ENCODE data around the gene CAMK1D. TPM values are rescaled to one million over a fixed set of nuclear protein-coding genes. Genes with fewer than 3 reads are reported as not detected.

The CAMK1D gene
- total RNA-seq, 4 donors from 2014 or later: 13.5 to 21.4 (median 15.7) TPM

- H3K4me1 ChIP-seq: peaks cover 8 to 25% (median 20%) of the 10 kb centered on the region in 4 donors
- no peaks in the 10 kb centered on the region for H3K9me3 ChIP-seq
- H3K4me3 ChIP-seq: peak overlapping the region; percentile 62 to 99 (median 92)
- DNase-seq: no peak
- H3K36me3 ChIP-seq: no peaks in the 10 kb centered on the region
- no peak for TF ChIP-seq EP300 (IDR thresholded peaks at IDR 0.05; ENCODE audit: low read depth)
- TF ChIP-seq CTCF (IDR thresholded peaks at IDR 0.05): no peak
- no peak for TF ChIP-seq POLR2AphosphoS5 (IDR thresholded peaks at IDR 0.05)
- TF ChIP-seq POLR2A (IDR thresholded peaks at IDR 0.05): no peak
- in situ Hi-C loops (cut with MboI; ENCODE audit: low pct_ligation_motif_present in 1 of 4, low pct_unique_long_range_greater_than_20kb in 1 of 4, low sequenced_read_pairs in 3 of 4) (no loop called here), intact Hi-C loops (cut with DNase I; ENCODE audit: low total_unique reads) (loop anchor here (5.0 to 10.0 kb wide), 3 partner anchors 92 to 355 kb away; no protein-coding TSS in a partner anchor)
- H3K27ac ChIP-seq: peak overlapping the region; percentile 90 to 95 (median 90)
- H3K27me3 ChIP-seq: no peaks in the 10 kb centered on the region
- 0% methylated on average over 48 of the region's 73 CpGs; no CpG with 5 or more reads in 1 of the 2 donors for WGBS, 2 donors (ENCODE audit: low coverage in 1 of 2)
Measured at GRCh38 chr10:12349629-12350166, 351 bp downstream of the CAMK1D start.

DNA sequence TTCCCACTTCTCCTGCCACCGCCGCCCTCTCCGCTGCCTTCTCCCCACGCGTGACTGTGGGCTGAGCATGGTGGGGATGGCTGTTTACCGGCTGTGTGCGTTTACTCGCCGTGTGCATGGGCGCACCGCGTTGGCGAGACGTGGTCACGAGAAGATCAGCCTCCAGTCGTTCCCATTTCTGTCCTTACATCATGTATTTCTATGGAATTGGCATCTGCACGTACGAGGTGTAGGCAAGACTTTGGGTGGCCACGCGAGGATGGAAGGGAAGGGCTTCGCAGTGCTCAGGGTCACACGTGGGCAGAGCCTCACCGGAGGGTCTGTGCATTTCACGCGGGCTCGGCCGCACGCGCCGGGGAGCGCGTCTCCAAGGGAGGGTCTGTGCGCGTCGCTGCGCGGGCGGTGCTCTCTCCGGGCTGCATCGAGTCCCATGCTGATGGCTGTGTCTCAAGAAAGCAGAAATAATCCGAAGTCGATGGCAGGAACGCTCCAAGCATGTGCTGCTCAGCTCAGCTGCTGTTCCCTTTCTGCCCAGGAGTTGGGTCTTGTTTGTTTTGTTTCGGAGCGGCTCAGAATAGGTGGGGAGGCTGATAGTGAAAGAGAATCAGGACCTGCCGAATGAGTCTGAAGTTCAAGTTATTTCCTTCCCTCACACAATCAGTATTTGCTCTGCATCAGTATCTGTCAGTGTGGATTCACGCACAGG, 973 bp downstream of the CAMK1D start:
- peak overlapping the region; percentile 62 to 99 (median 92) for H3K4me3 ChIP-seq
- H3K36me3 ChIP-seq: no peaks in the 10 kb centered on the region
- in situ Hi-C loops (cut with MboI; ENCODE audit: low pct_ligation_motif_present in 1 of 4, low pct_unique_long_range_greater_than_20kb in 1 of 4, low sequenced_read_pairs in 3 of 4): no loop called here
- 0% methylated on average over 6 to 47 of the region's 47 CpGs for WGBS, 2 donors (ENCODE audit: low coverage in 1 of 2)
- H3K9me3 ChIP-seq: no peaks in the 10 kb centered on the region
- no peaks in the 10 kb centered on the region for H3K27me3 ChIP-seq
- peak overlapping the region; percentile 90 to 95 (median 90) for H3K27ac ChIP-seq
- peak; percentile 67 for DNase-seq
- peaks cover 8 to 25% (median 20%) of the 10 kb centered on the region in 4 donors for H3K4me1 ChIP-seq
- intact Hi-C loops (cut with DNase I; ENCODE audit: low total_unique reads): loop anchor here (5.0 to 10.0 kb wide), 2 partner anchors 93 to 254 kb away; no protein-coding TSS in a partner anchor
- TF ChIP-seq EP300 (IDR thresholded peaks at IDR 0.05; ENCODE audit: low read depth): no peak
- TF ChIP-seq POLR2A (IDR thresholded peaks at IDR 0.05): peak; percentile 47
- TF ChIP-seq CTCF (IDR thresholded peaks at IDR 0.05): peak in 4 of 5 experiments; percentile 13 to 52 (median 34)
- peak in 2 of 3 donors; percentile 50 to 66 for TF ChIP-seq POLR2AphosphoS5 (IDR thresholded peaks at IDR 0.05)

GRCh38 chr10:12350925-12351324, 1.6 kb downstream of the CAMK1D start:
- intact Hi-C loops (cut with DNase I; ENCODE audit: low total_unique reads): loop anchor here (5.0 to 10.0 kb wide), 2 partner anchors 94 to 254 kb away; no protein-coding TSS in a partner anchor

More at GRCh38 chr10:12350925-12351324, 1.6 kb downstream of the CAMK1D start:
- WGBS, 2 donors (ENCODE audit: low coverage in 1 of 2): 0 to 33% methylated on average over 2 to 9 of the region's 9 CpGs
- in situ Hi-C loops (cut with MboI; ENCODE audit: low pct_ligation_motif_present in 1 of 4, low pct_unique_long_range_greater_than_20kb in 1 of 4, low sequenced_read_pairs in 3 of 4): no loop called here
- DNase-seq: no peak
- Histone ChIP-seq H3K9me3 (no peaks in the 10 kb centered on the region), H3K27ac (peak overlapping the region; percentile 90 to 95 (median 90)), H3K4me3 (peak overlapping the region in 3 of 4 donors; percentile 62 to 98 (median 87)), H3K27me3 (no peaks in the 10 kb centered on the region), H3K4me1 (peaks cover 8 to 25% (median 20%) of the 10 kb centered on the region in 4 donors), H3K36me3 (no peaks in the 10 kb centered on the region)
- no peak for TF ChIP-seq EP300 (IDR thresholded peaks at IDR 0.05; ENCODE audit: low read depth)
- TF ChIP-seq CTCF (IDR thresholded peaks at IDR 0.05): no peak
- no peak for TF ChIP-seq POLR2A (IDR thresholded peaks at IDR 0.05)
- no peak for TF ChIP-seq POLR2AphosphoS5 (IDR thresholded peaks at IDR 0.05)
